A673 (cell line): Measurements from ENCODE around the gene MGA. TPM values are rescaled to one million over a fixed set of nuclear protein-coding genes. Genes with fewer than 3 reads are reported as not detected.

Experiments used
- BruUV-seq: library from RNA; stranded (reverse); fragments of 400-500 nt; replicated peaks from 2 replicates; lab custom pipeline; 2021; lab: Mats Ljungman, UMichigan
- CTCF ChIA-PET: fragments of 300-600 bp; sonication (Branson Sonifier 250); formaldehyde crosslinking; loops from one replicate; lab custom pipeline; 2022; ENCODE audit warnings: antibody characterized with exemption; lab: Charles Lee
- POLR2A ChIA-PET: fragments of 300-600 bp; sonication (Branson Sonifier 250); formaldehyde crosslinking; loops from one replicate; lab custom pipeline; 2022; ENCODE audit warnings: antibody characterized with exemption; ENCODE audit not compliant: low non-redundant PET; lab: Charles Lee
- DNase-seq: peaks from one replicate; pipeline ENCODE4 v3.0.0-alpha.2; 2015; ENCODE audit warnings: low spot score
- H3K27ac ChIP-seq: fragments of 200-600 bp; sonication (generic); 2 replicates; pipeline ENCODE4 v1.5.1; 2016; ENCODE audit warnings: mixed run types, low read depth, mild to moderate bottlenecking, mixed read lengths, antibody characterized with exemption, low read length; ENCODE audit not compliant: poor library complexity, severe bottlenecking
- H3K27me3 ChIP-seq: fragments of 200-600 bp; sonication (generic); replicated peaks from 2 replicates; pipeline ENCODE4 v1.6.1; 2017; ENCODE audit warnings: mixed run types, low read depth, mild to moderate bottlenecking, mixed read lengths, antibody characterized with exemption, low read length; ENCODE audit not compliant: insufficient read depth, poor library complexity
- H3K36me3 ChIP-seq: fragments of 200-600 bp; sonication (generic); 2 replicates; pipeline ENCODE4 v1.6.1; 2016; ENCODE audit warnings: mixed run types, mild to moderate bottlenecking, mixed read lengths, antibody characterized with exemption, low read length; ENCODE audit not compliant: insufficient read depth, poor library complexity, severe bottlenecking
- H3K4me1 ChIP-seq: fragments of 200-600 bp; sonication (generic); 2 replicates; pipeline ENCODE4 v1.6.1; 2017; ENCODE audit warnings: mixed run types, mild to moderate bottlenecking, mixed read lengths, antibody characterized with exemption, low read length; ENCODE audit not compliant: insufficient read depth, poor library complexity, severe bottlenecking
- H3K4me3 ChIP-seq: fragments of 200-600 bp; sonication (generic); 2 replicates; pipeline ENCODE4 v1.5.1; 2016; ENCODE audit warnings: low read depth, mixed run types, mild to moderate bottlenecking, mixed read lengths, low read length; ENCODE audit not compliant: poor library complexity, severe bottlenecking
- H3K9me3 ChIP-seq: fragments of 200-600 bp; sonication (generic); 2 replicates; pipeline ENCODE4 v1.6.1; 2016; ENCODE audit warnings: mixed run types, low read depth, mild to moderate bottlenecking, mixed read lengths, antibody characterized with exemption, low read length; ENCODE audit not compliant: poor library complexity, severe bottlenecking
- EZH2 ChIP-seq: fragments of 200-600 bp; sonication (generic); IDR thresholded peaks from 2 replicates; pipeline ENCODE4 v1.6.1; 2017; ENCODE audit warnings: borderline replicate concordance, low read depth, mild to moderate bottlenecking, mixed read lengths, antibody characterized with exemption, low read length; ENCODE audit not compliant: poor library complexity, severe bottlenecking
- intact Hi-C: fragments of 100-400 bp; cut with micrococcal nuclease; formaldehyde crosslinking; loops from one replicate; pipeline ENCODE4 v1.10.0; 2022; ENCODE audit not compliant: unreplicated experiment
- total RNA-seq: library from RNA; stranded (reverse); gene quantifications from 2 replicates; pipeline ENCODE4 v1.2.3, GENCODE V29; 2021
- TF ChIP-seq, protein P1 (sequence below): fragments of 300-800, 200-600 bp; sonication (generic); conservative IDR thresholded peaks from 2 replicates; pipeline ENCODE4 v1.5.1; 2017; ENCODE audit warnings: low read depth, mild to moderate bottlenecking, antibody characterized with exemption, low read length, moderate library complexity, mixed read lengths

Gene MGA
- total RNA-seq, 1 experiment from 2014 or later, result 49.3 TPM

DNA sequence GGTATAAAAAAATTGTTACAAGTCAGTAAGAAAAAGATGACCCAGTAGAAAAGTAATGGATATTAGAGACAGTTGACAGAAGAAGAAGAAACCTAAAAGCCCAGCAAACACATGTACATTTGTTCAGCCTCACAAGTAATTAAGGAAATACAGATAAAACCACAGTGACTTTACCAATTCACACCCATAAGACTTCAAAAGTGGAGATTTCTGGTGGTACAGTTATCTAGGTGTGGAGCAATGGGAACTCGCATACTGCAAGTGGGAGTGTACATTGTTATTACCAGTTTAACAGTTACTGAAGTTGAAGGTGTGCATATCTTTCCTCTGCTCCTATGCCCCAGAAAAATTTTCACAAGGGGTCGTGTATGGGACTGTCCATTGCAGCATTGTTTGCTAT lies 96.0 kb downstream of the MGA start:
- no peaks in the 10 kb centered on the region for H3K4me1 ChIP-seq
- intact Hi-C loops, result no loop called here
- ChIA-PET POLR2A (no interaction called here), CTCF (no interaction called here)
- H3K27ac ChIP-seq, result no peak overlapping the region
- no TSS peak for BruUV-seq
- no peaks in the 10 kb centered on the region for H3K27me3 ChIP-seq
- TF ChIP-seq EZH2, result no peak
- TF ChIP-seq, protein P1, sequence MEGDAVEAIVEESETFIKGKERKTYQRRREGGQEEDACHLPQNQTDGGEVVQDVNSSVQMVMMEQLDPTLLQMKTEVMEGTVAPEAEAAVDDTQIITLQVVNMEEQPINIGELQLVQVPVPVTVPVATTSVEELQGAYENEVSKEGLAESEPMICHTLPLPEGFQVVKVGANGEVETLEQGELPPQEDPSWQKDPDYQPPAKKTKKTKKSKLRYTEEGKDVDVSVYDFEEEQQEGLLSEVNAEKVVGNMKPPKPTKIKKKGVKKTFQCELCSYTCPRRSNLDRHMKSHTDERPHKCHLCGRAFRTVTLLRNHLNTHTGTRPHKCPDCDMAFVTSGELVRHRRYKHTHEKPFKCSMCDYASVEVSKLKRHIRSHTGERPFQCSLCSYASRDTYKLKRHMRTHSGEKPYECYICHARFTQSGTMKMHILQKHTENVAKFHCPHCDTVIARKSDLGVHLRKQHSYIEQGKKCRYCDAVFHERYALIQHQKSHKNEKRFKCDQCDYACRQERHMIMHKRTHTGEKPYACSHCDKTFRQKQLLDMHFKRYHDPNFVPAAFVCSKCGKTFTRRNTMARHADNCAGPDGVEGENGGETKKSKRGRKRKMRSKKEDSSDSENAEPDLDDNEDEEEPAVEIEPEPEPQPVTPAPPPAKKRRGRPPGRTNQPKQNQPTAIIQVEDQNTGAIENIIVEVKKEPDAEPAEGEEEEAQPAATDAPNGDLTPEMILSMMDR, result no peak
- no peaks in the 10 kb centered on the region for H3K36me3 ChIP-seq
- no peak overlapping the region for H3K4me3 ChIP-seq
- no peak for DNase-seq
- H3K9me3 ChIP-seq, result no peaks in the 10 kb centered on the region

DNA sequence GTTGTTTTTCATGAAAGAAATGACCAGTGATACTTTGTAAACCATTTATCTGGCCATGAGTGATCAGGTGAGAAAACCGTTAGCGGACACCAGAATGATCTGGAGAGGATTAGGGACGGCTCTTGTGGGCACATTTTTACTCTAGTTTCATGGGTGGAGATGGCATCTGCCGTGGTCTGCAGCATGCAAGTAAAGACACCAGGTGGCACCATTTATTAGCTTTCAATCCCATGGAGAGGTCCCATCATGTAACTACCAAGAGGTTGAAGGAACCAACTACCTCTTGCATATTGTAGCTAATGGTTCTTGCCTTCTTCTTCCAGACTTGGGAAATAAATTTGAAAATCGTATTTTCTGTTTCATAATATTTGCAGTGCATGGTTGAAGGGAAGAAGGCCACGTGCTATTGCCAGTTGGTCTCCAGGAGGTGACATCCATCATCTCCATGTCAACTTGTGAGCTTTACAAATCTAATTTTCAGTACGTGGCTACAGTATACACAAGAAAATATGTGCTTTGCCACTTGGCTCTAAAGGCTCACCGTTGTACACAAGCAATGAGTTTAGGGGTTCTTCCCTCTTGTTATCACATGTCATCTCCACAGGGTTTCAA lies 112.6 kb downstream of the MGA start:
- Histone ChIP-seq H3K36me3 (peaks cover 4% of the 10 kb centered on the region), H3K27me3 (no peaks in the 10 kb centered on the region), H3K27ac (no peak overlapping the region), H3K4me1 (peaks cover 27% of the 10 kb centered on the region), H3K4me3 (no peak overlapping the region), H3K9me3 (no peaks in the 10 kb centered on the region)
- peak; percentile 87 for DNase-seq
- POLR2A ChIA-PET, result no interaction called here
- intact Hi-C loops, result loop anchor here (1.0 kb wide), 1 partner anchor 131 kb away; no protein-coding TSS in a partner anchor
- CTCF ChIA-PET, result interaction anchor here (0.6 to 3.9 kb wide), 8 partner anchors 10 to 281 kb away, joined by 3 to 48 read pairs (median 3); no protein-coding TSS in a partner anchor
- TF ChIP-seq, protein P1, result peak; percentile 87
- no peak for TF ChIP-seq EZH2
- BruUV-seq, result no TSS peak

DNA sequence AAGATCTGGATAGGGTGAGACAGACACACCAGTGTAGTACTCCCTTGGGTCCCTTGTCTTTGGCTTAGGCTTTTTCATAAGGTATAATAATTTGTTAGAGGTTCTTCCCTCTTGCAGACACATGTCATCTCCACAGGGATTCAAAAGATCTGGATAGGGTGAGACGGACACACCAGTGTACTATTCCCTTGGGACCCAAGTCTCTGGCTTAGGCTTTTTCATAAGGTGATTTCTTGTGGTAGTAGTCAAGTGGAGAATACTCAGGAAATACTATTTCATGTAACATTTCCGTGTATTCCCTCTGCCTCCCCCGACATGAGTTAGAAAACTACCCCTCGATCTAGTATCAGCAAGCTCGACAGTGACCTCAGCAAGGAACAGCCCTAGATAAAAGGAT lies 113.1 kb downstream of the MGA start:
- DNase-seq, result peak; percentile 31
- H3K36me3 ChIP-seq, result peaks cover under 1% of the 10 kb centered on the region
- peaks cover 32% of the 10 kb centered on the region for H3K4me1 ChIP-seq
- ChIA-PET CTCF (interaction anchor here (0.6 to 3.9 kb wide), 9 partner anchors 9 to 307 kb away, joined by 3 to 48 read pairs (median 5); no protein-coding TSS in a partner anchor), POLR2A (no interaction called here)
- TF ChIP-seq EZH2, result no peak
- TF ChIP-seq, protein P1, result no peak
- peak overlapping the region; percentile 78 for H3K27ac ChIP-seq
- no peaks in the 10 kb centered on the region for H3K27me3 ChIP-seq
- intact Hi-C loops, result no loop called here
- BruUV-seq, result no TSS peak
- H3K4me3 ChIP-seq, result peak overlapping the region; percentile 65
- H3K9me3 ChIP-seq, result no peaks in the 10 kb centered on the region
